Panc1 (cell line): ENCODE measurements around the gene COL4A1.

Experiments used
- POLR2AphosphoS5 ChIP-seq: IDR thresholded peaks from 2 replicates; pipeline ENCODE4 v1.6.1; 2012; ENCODE audit warnings: mild to moderate bottlenecking, low read depth, low read length, moderate library complexity
- TF ChIP-seq, protein P1 (sequence below): fragments of 450-650 bp; IDR thresholded peaks from 2 replicates; pipeline ENCODE4 v1.5.1; 2017; ENCODE audit warnings: mild to moderate bottlenecking
- TF ChIP-seq, protein P2 (sequence below), 2 experiments: IDR thresholded peaks; 2 replicates each; pipeline ENCODE4 v1.6.1; 2011 to 2012; ENCODE audit warnings: low read depth in 2 of 2, control low read depth in 1 of 2, low read length in 1 of 2, mild to moderate bottlenecking in 1 of 2, moderate library complexity in 1 of 2; ENCODE audit not compliant: insufficient read depth in 1 of 2

DNA sequence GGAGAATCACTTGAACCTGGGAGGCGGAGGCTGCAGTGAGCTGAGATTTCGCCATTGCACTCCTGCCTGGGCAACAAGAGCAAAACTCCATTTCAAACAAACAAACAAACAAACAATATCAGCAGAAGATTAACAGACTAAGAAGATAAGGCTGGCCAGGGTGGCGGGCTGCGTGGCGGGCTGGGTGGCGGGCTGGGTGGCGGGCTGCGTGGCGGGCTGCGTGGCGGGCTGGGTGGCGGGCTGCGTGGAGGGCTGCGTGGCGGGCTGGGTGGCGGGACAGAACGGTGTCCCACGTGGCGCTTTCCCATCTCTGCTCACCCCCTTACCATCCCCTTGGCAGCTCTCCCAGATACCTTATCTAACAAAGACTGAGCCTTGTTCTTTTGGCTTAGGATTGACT lies 196.2 kb downstream of the COL4A1 start:
- TF ChIP-seq, protein P1, sequence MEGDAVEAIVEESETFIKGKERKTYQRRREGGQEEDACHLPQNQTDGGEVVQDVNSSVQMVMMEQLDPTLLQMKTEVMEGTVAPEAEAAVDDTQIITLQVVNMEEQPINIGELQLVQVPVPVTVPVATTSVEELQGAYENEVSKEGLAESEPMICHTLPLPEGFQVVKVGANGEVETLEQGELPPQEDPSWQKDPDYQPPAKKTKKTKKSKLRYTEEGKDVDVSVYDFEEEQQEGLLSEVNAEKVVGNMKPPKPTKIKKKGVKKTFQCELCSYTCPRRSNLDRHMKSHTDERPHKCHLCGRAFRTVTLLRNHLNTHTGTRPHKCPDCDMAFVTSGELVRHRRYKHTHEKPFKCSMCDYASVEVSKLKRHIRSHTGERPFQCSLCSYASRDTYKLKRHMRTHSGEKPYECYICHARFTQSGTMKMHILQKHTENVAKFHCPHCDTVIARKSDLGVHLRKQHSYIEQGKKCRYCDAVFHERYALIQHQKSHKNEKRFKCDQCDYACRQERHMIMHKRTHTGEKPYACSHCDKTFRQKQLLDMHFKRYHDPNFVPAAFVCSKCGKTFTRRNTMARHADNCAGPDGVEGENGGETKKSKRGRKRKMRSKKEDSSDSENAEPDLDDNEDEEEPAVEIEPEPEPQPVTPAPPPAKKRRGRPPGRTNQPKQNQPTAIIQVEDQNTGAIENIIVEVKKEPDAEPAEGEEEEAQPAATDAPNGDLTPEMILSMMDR = no peak
- TF ChIP-seq, protein P2, sequence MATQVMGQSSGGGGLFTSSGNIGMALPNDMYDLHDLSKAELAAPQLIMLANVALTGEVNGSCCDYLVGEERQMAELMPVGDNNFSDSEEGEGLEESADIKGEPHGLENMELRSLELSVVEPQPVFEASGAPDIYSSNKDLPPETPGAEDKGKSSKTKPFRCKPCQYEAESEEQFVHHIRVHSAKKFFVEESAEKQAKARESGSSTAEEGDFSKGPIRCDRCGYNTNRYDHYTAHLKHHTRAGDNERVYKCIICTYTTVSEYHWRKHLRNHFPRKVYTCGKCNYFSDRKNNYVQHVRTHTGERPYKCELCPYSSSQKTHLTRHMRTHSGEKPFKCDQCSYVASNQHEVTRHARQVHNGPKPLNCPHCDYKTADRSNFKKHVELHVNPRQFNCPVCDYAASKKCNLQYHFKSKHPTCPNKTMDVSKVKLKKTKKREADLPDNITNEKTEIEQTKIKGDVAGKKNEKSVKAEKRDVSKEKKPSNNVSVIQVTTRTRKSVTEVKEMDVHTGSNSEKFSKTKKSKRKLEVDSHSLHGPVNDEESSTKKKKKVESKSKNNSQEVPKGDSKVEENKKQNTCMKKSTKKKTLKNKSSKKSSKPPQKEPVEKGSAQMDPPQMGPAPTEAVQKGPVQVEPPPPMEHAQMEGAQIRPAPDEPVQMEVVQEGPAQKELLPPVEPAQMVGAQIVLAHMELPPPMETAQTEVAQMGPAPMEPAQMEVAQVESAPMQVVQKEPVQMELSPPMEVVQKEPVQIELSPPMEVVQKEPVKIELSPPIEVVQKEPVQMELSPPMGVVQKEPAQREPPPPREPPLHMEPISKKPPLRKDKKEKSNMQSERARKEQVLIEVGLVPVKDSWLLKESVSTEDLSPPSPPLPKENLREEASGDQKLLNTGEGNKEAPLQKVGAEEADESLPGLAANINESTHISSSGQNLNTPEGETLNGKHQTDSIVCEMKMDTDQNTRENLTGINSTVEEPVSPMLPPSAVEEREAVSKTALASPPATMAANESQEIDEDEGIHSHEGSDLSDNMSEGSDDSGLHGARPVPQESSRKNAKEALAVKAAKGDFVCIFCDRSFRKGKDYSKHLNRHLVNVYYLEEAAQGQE (IDR thresholded peaks at IDR 0.05; ENCODE audit: insufficient read depth in 1 of 2, low read depth in 2 of 2, low read length in 1 of 2) = no peak
- no peak for TF ChIP-seq POLR2AphosphoS5
